ENCODE data around the gene DLX5. TPM values are rescaled to one million over a fixed set of nuclear protein-coding genes. Genes with fewer than 3 reads are reported as not detected.
"Not testable (repeated sequence)": the region's sequence is repeated elsewhere in the genome, so short reads cannot be mapped to it uniquely, and the experiment has no call there.

The DLX5 gene
- not detected in 2 replicates for total RNA-seq
- not detected in 2 replicates for polyA plus RNA-seq
- polyA plus RNA-seq (2011; cell fraction: cytosol; rRNA removed) = not detected in 2 replicates
- not detected in 2 replicates for polyA plus RNA-seq (2011; cell fraction: nucleus; rRNA removed)
- polyA plus RNA-seq (2012) = not detected in 2 replicates
- not detected in 2 replicates for polyA minus RNA-seq
- polyA minus RNA-seq (2011; cell fraction: cytosol; rRNA and poly(A)+ RNA removed) = not detected
- polyA minus RNA-seq (2011; cell fraction: nucleus; rRNA and poly(A)+ RNA removed) = not detected in 2 replicates
- not detected for Bru-seq, nascent RNA
- BruChase-seq, experiment 1, labeled RNA remaining after a 6-hour chase = not detected
- BruChase-seq, experiment 2, labeled RNA remaining after a 2-hour chase = not detected
- long read RNA-seq = 0 reads

DNA sequence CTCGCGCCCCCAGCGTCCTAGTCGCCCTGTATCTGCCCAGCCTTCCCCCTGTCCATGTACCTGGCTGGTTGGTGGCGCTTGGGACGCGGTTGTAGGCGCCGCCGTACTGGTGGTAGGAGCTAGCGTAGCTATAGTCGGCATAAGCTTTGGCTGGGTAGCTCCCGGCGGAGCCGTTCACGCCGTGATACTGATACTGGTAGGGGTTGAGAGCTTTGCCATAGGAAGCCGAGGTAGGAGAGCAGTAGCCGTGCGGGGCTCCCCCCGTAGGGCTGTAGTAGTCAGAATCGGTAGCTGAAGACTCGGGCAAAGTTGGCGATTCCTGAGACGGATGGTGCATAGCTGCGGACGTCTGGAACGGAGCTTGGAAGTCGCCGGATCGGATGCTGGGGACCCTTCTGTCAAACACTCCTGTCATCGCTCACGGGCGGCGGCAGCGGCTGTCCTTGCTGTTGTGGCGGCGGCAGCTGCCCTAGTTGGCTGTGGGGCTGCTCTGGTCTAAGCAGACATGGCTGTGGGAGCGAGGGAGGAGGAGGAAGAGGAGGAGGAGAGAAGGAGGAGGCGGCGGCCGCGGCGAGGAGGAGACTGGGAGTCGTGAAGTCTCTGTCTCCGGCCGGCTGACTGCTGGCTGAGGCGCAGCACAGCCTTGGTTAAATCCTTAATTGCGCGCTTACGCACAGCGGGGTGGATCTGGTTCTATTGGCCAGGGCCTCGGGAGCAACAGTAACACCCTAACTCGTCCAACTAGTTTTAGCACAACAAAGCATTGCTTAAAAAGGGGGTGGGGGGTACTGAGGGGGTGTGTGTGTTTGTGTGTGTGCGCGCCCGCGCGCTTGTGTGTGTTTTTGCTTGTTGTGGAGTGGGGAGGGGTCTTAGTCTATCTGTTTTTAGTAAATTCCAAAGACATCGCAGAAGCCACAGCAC is at the start of gene DLX5:
DLX5 (minus strand) TSS at position 623 of the 921 bp plus-strand sequence; CDS start at position 415, 208 bp downstream.
- CTCF ChIA-PET = interaction anchor here (0.8 to 1.6 kb wide), 3 partner anchors 25 to 1109 kb away, joined by 3 read pairs; no protein-coding TSS in a partner anchor
- no peak for DNase-seq (ENCODE audit: low read depth, low spot score)

DNA sequence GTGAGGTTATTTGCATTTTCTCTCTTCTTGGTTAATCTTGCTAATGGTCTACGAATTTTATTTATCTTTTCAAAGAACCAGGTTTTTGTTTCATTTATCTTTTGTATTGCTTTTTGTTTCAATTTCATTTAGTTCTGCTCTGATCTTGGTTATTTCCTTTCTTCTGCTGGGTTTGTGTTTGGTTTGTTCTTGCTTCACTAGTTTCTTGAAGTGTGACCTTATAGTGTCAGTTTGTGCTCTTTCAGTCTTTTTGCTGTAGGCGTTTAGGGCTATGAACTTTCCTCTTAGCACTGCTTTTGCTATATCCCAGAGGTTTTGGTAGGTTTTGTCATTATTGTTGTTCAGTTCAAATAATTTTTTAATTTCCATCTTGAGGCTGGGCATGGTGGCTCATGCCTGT is 47.4 kb upstream of the DLX5 start:
- dilution Hi-C loops (cut with MboI; ENCODE audit: extremely low pct_ligation_motif_present, low sequenced_read_pairs); H3K4me3 ChIP-seq (replicated peaks in 1 of 3; ENCODE audit: insufficient read depth in 1 of 3, low read depth in 1 of 3, low read length in 3 of 3); H3K36me3 ChIP-seq (ENCODE audit: control insufficient read depth in 2 of 2, extremely low read depth in 1 of 2, insufficient read depth in 2 of 2, low read length in 2 of 2); H3K4me1 ChIP-seq (ENCODE audit: control insufficient read depth, extremely low read depth, insufficient read depth, low read length); CTCF ChIA-PET; POLR2A ChIA-PET; H3K4me2 ChIP-seq (ENCODE audit: insufficient read depth, low read length); H3K9me3 ChIP-seq (replicated peaks; ENCODE audit: control insufficient read depth, insufficient read depth, low read length); H3K79me2 ChIP-seq (ENCODE audit: control insufficient read depth, insufficient read depth, low read length); H2AFZ ChIP-seq (ENCODE audit: low read depth, low read length); H4K20me1 ChIP-seq (replicated peaks; ENCODE audit: control insufficient read depth, extremely low read depth, insufficient read depth, low read length); FAIRE-seq; H3K9me1 ChIP-seq (replicated peaks; ENCODE audit: control insufficient read depth, extremely low read depth, insufficient read depth, low read length); H3K9ac ChIP-seq (replicated peaks; ENCODE audit: extremely low read depth, insufficient read depth, low read length); H3K27me3 ChIP-seq (ENCODE audit: control insufficient read depth in 2 of 2, insufficient read depth in 2 of 2, low read length in 2 of 2); DNase-seq (ENCODE audit: low read depth, low spot score); H3K27ac ChIP-seq (ENCODE audit: insufficient read depth, low read depth, low read length); BruUV-seq (replicated peaks); intact Hi-C loops (cut with micrococcal nuclease): not testable (repeated sequence)

More for the DNA sequence above, at the start of gene DLX5:
- Histone ChIP-seq H2AFZ (ENCODE audit: low read depth, low read length) (no peak within 1 kb of the TSS), H3K9me3 (replicated peaks; ENCODE audit: control insufficient read depth, insufficient read depth, low read length) (no peaks in the 10 kb centered on the region), H3K36me3 (ENCODE audit: control insufficient read depth in 2 of 2, extremely low read depth in 1 of 2, insufficient read depth in 2 of 2, low read length in 2 of 2) (no peaks in the 10 kb centered on the region), H4K20me1 (replicated peaks; ENCODE audit: control insufficient read depth, extremely low read depth, insufficient read depth, low read length) (no peaks in the 10 kb centered on the region), H3K27ac (ENCODE audit: insufficient read depth, low read depth, low read length) (no peak within 1 kb of the TSS), H3K9ac (replicated peaks; ENCODE audit: extremely low read depth, insufficient read depth, low read length) (no peak within 1 kb of the TSS), H3K27me3 (ENCODE audit: control insufficient read depth in 2 of 2, insufficient read depth in 2 of 2, low read length in 2 of 2) (peaks cover 82 to 87% of the 10 kb centered on the region in 2 experiments), H3K4me2 (ENCODE audit: insufficient read depth, low read length) (no peak within 1 kb of the TSS), H3K4me3 (replicated peaks in 1 of 3; ENCODE audit: insufficient read depth in 1 of 3, low read depth in 1 of 3, low read length in 3 of 3) (no peak within 1 kb of the TSS), H3K9me1 (replicated peaks; ENCODE audit: control insufficient read depth, extremely low read depth, insufficient read depth, low read length) (no peaks in the 10 kb centered on the region), H3K4me1 (ENCODE audit: control insufficient read depth, extremely low read depth, insufficient read depth, low read length) (peaks cover 4% of the 10 kb centered on the region), H3K79me2 (ENCODE audit: control insufficient read depth, insufficient read depth, low read length) (no peaks in the 10 kb centered on the region)
- FAIRE-seq = no peak
- dilution Hi-C loops (cut with MboI; ENCODE audit: extremely low pct_ligation_motif_present, low sequenced_read_pairs) = no loop called here
- TF ChIP-seq MYC (IDR thresholded peaks at IDR 0.05; ENCODE audit: low read depth, low read length) = no peak
- intact Hi-C loops (cut with micrococcal nuclease) = loop anchor here (10.0 kb wide), 1 partner anchor 350 kb away; no protein-coding TSS in a partner anchor
- no TSS peak for BruUV-seq (replicated peaks)
- POLR2A ChIA-PET = no interaction called here

All from endothelial cell of umbilical vein (primary cell).